Hepatocyte (in vitro differentiated cells): ENCODE measurements around the gene SLCO2B1.

Source experiments
- CTCF ChIP-seq: fragments of 200-600 bp; sonication (generic); IDR thresholded peaks from 2 replicates; pipeline ENCODE4 v1.5.1; 2016; ENCODE audit warnings: antibody characterized with exemption, mild to moderate bottlenecking; ENCODE audit not compliant: poor library complexity
- EZH2 ChIP-seq: fragments of 200-600 bp; sonication (generic); IDR thresholded peaks from 2 replicates; pipeline ENCODE4 v1.6.1; 2016; ENCODE audit warnings: antibody characterized with exemption, mild to moderate bottlenecking, borderline replicate concordance

GRCh38 chr11:75152090-75152489 lies 1.2 kb downstream of the SLCO2B1 start:
- TF ChIP-seq CTCF: no peak
- TF ChIP-seq EZH2: no peak
